Fibroblast of lung (primary cell): ENCODE data around the gene ZNF429. TPM values are rescaled to one million over a fixed set of nuclear protein-coding genes. Genes with fewer than 3 reads are reported as not detected.
A peak's percentile ranks its signal among the peaks of the same experiment; 100 is the strongest.
"Not testable (repeated sequence)": the region's sequence is repeated elsewhere in the genome, so short reads cannot be mapped to it uniquely, and the experiment has no call there.

ENCODE experiments used
- DNase-seq, 2 donors: peaks; one replicate each; pipeline versions ENCODE4 v3.0.0 to v3.0.0-alpha.2; 2010; ENCODE audit warnings: low read depth in 2 of 2
- H2AFZ ChIP-seq: 2 replicates; pipeline ENCODE4 v1.5.1; 2012; ENCODE audit warnings: low read length, control low read depth, inconsistent platforms
- H3K27ac ChIP-seq: 2 replicates; pipeline ENCODE4 v1.5.1; 2011; ENCODE audit warnings: low read length, control low read depth; ENCODE audit not compliant: insufficient read depth
- H3K27me3 ChIP-seq: 2 replicates; pipeline ENCODE4 v1.5.1; 2011; ENCODE audit warnings: mild to moderate bottlenecking, low read length; ENCODE audit not compliant: control insufficient read depth, insufficient read depth
- H3K36me3 ChIP-seq: 2 replicates; pipeline ENCODE4 v1.5.1; 2011; ENCODE audit warnings: low read length; ENCODE audit not compliant: control insufficient read depth, insufficient read depth
- H3K4me1 ChIP-seq: 2 replicates; pipeline ENCODE4 v1.5.1; 2011; ENCODE audit warnings: low read length; ENCODE audit not compliant: control insufficient read depth, insufficient read depth; ENCODE audit errors: extremely low read depth
- H3K4me2 ChIP-seq: 2 replicates; pipeline ENCODE4 v1.5.1; 2011; ENCODE audit warnings: low read length, control low read depth; ENCODE audit not compliant: insufficient read depth; ENCODE audit errors: extremely low read depth
- H3K4me3 ChIP-seq, 4 experiments: fragments of 200-600 bp in 1 of 4; sonication (generic) in 1 of 4; replicated peaks in 1 of 4; 2 replicates each; pipeline ENCODE4 v1.5.1; 2011 to 2016; ENCODE audit warnings: low read length in 4 of 4, low read depth in 3 of 4, mild to moderate bottlenecking in 3 of 4, control low read depth in 2 of 4, inconsistent platforms in 1 of 4, mixed read lengths in 1 of 4; ENCODE audit not compliant: insufficient read depth in 1 of 4; ENCODE audit errors: control extremely low read depth in 1 of 4
- H3K79me2 ChIP-seq: 2 replicates; pipeline ENCODE4 v1.5.1; 2012; ENCODE audit warnings: mild to moderate bottlenecking, low read length, inconsistent platforms; ENCODE audit not compliant: control insufficient read depth, insufficient read depth
- H3K9ac ChIP-seq: 2 replicates; pipeline ENCODE4 v1.5.1; 2011; ENCODE audit warnings: mild to moderate bottlenecking, low read length, control low read depth; ENCODE audit not compliant: insufficient read depth
- H3K9me3 ChIP-seq: 2 replicates; pipeline ENCODE4 v1.5.1; 2012; ENCODE audit warnings: low read depth, low read length; ENCODE audit not compliant: control insufficient read depth, insufficient read depth
- H4K20me1 ChIP-seq: 2 replicates; pipeline ENCODE4 v1.5.1; 2011; ENCODE audit warnings: low read length; ENCODE audit not compliant: control insufficient read depth, insufficient read depth; ENCODE audit errors: extremely low read depth
- EZH2 ChIP-seq: IDR thresholded peaks from 2 replicates; pipeline ENCODE4 v1.5.1; 2012; ENCODE audit warnings: low read length, control low read depth, mild to moderate bottlenecking; ENCODE audit errors: missing control alignments
- polyA plus RNA-seq, 2 donors: library from polyadenylated mRNA; depleted of rRNA in 1 of 2; stranded (reverse) in 1 of 2; unstranded in 1 of 2; fragments of >200 nt; gene quantifications; 2 replicates each; pipeline ENCODE4 v1.2.1, GENCODE V29; 2011 to 2012; ENCODE audit warnings: missing spikeins in 1 of 2
- total RNA-seq: library from RNA; depleted of rRNA; stranded (reverse); fragments of >200 nt; gene quantifications from 2 replicates; pipeline ENCODE4 v1.2.1, GENCODE V29; 2014
- TF ChIP-seq, protein P1 (sequence below), 2 donors: IDR thresholded peaks in 1 of 2; conservative IDR thresholded peaks in 1 of 2; 1 replicate in 1 of 2; 2 replicates in 1 of 2; pipeline ENCODE4 v1.5.1; 2011 to 2012; ENCODE audit warnings: low read length in 2 of 2, control low read depth in 1 of 2, inconsistent platforms in 1 of 2, low read depth in 1 of 2, mild to moderate bottlenecking in 1 of 2

The ZNF429 gene
- total and polyA plus RNA-seq, 2 donors (not counting 1 experiment from before 2014, with no cell fraction given): 5.6 to 7.5 TPM

DNA sequence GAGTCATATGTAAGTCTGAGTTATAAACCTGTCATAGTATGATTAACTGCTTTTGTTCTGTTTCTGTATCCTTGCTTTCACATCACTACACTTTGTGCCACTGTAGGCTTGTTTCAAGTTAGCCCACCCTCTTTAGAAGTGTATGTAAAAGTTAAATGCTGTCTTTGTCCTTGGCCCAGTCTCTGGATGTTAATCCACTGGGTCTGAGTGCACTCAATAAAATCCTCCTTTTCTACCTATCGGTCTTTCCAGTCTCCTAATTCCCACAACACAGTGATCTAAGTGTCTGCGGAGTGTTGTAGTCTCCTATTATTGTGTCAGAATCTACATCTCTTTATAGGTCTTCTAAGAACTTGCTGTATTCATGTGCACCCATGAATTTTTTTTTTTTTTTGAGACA is 14.1 kb downstream of the ZNF429 start:
- Histone ChIP-seq H3K36me3 (no peaks in the 10 kb centered on the region), H3K9ac (no peak overlapping the region), H3K27ac (no peak overlapping the region), H3K4me3 (no peak overlapping the region), H3K9me3 (no peaks in the 10 kb centered on the region), H4K20me1 (no peaks in the 10 kb centered on the region), H3K27me3 (no peaks in the 10 kb centered on the region), H3K79me2 (no peaks in the 10 kb centered on the region), H3K4me2 (no peak overlapping the region), H3K4me1 (no peaks in the 10 kb centered on the region), H2AFZ (no peak overlapping the region)
- peak in 1 of 2 donors; percentile 8 for DNase-seq
- TF ChIP-seq, protein P1, sequence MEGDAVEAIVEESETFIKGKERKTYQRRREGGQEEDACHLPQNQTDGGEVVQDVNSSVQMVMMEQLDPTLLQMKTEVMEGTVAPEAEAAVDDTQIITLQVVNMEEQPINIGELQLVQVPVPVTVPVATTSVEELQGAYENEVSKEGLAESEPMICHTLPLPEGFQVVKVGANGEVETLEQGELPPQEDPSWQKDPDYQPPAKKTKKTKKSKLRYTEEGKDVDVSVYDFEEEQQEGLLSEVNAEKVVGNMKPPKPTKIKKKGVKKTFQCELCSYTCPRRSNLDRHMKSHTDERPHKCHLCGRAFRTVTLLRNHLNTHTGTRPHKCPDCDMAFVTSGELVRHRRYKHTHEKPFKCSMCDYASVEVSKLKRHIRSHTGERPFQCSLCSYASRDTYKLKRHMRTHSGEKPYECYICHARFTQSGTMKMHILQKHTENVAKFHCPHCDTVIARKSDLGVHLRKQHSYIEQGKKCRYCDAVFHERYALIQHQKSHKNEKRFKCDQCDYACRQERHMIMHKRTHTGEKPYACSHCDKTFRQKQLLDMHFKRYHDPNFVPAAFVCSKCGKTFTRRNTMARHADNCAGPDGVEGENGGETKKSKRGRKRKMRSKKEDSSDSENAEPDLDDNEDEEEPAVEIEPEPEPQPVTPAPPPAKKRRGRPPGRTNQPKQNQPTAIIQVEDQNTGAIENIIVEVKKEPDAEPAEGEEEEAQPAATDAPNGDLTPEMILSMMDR (conservative IDR thresholded peaks at IDR 0.05 in 1 of 2, IDR thresholded peaks at IDR 0.05 in 1 of 2; ENCODE audit: low read depth in 1 of 2, low read length in 2 of 2): no peak
- no peak for TF ChIP-seq EZH2

DNA sequence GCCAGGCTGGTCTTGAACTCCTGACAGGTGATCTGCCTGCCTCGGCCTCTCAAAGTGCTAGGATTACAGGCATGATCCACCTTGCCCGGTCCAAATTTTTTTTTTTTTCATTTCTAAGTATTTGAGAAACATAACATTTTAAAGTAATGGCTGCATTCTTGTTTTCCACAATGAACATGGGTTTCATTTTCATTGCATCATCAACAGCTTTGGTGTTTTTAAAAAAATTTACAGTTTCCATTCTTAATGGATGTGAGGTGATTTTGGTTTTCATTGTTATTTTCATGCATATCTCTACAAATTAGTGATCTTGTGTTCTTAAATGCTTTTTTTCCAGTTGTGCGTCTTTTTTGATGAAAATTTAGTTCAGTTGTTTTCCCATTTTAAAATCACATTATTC is 27.5 kb downstream of the ZNF429 start:
- no peaks in the 10 kb centered on the region for H3K9me3 ChIP-seq
- no peak overlapping the region for H2AFZ ChIP-seq
- DNase-seq: no peak
- no peak overlapping the region for H3K27ac ChIP-seq
- no peaks in the 10 kb centered on the region for H3K4me1 ChIP-seq
- H3K27me3 ChIP-seq: no peaks in the 10 kb centered on the region
- H3K79me2 ChIP-seq: no peaks in the 10 kb centered on the region
- H3K4me3 ChIP-seq: no peak overlapping the region
- H3K9ac ChIP-seq: no peak overlapping the region
- TF ChIP-seq, protein P1 (conservative IDR thresholded peaks at IDR 0.05 in 1 of 2, IDR thresholded peaks at IDR 0.05 in 1 of 2; ENCODE audit: low read depth in 1 of 2, low read length in 2 of 2): no peak
- no peak for TF ChIP-seq EZH2
- H3K4me2 ChIP-seq: no peak overlapping the region
- H4K20me1 ChIP-seq: no peaks in the 10 kb centered on the region
- H3K36me3 ChIP-seq: no peaks in the 10 kb centered on the region

DNA sequence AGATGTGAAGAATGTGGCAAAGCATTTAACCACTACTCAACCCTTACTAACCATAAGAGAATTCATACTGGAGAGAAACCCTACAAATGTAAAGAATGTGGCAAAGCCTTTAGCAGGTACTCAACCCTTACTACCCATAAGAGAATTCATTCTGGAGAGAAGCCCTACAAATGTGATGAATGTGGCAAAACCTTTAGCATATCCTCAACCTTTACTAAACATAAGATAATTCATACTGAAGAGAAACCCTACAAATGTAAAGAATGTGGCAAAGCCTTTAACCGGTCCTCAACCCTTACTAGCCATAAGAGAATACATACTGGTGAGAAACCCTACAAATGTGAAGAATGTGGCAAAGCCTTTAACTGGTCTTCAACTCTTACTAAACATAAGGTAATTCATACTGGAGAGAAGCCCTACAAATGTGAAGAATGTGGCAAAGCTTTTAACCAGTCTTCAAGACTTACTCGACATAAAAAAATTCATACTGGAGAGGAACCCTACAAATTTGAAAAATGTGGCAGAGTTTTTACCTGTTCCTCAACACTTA is 31.4 kb downstream of the ZNF429 start:
- H3K79me2 ChIP-seq, H3K27me3 ChIP-seq, DNase-seq, H4K20me1 ChIP-seq, H3K4me3 ChIP-seq, H3K9me3 ChIP-seq, H2AFZ ChIP-seq, H3K9ac ChIP-seq, H3K4me1 ChIP-seq, H3K4me2 ChIP-seq, H3K27ac ChIP-seq, H3K36me3 ChIP-seq: not testable (repeated sequence)
